Measurements from ENCODE around the gene PDE4D. TPM values are rescaled to one million over a fixed set of nuclear protein-coding genes. Genes with fewer than 3 reads are reported as not detected.

PDE4D gene
- total RNA-seq, 5 donors from 2014 or later (not counting 1 experiment from before 2014, with no cell fraction given), result 45.1 to 136 (median 64.9) TPM

GRCh38 chr5:59620535-59621212 is 272.9 kb downstream of the PDE4D start:
- Histone ChIP-seq H3K9me3 (no peaks in the 10 kb centered on the region), H3K4me3 (ENCODE audit: control insufficient read depth in 1 of 2, extremely low read depth in 1 of 2, low read length in 1 of 2) (no peak overlapping the region), H3K36me3 (ENCODE audit: control insufficient read depth in 2 of 2, extremely low read depth in 1 of 2, insufficient read depth in 1 of 2, low read length in 1 of 2) (no peaks in the 10 kb centered on the region), H3K27me3 (replicated peaks in 1 of 2; ENCODE audit: control insufficient read depth in 2 of 2, extremely low read depth in 1 of 2, insufficient read depth in 2 of 2, low read length in 1 of 2) (no peaks in the 10 kb centered on the region), H3K27ac (ENCODE audit: low read length) (no peak overlapping the region), H3K4me1 (ENCODE audit: control insufficient read depth in 1 of 2, extremely low read depth in 1 of 2, insufficient read depth in 2 of 2, low read length in 2 of 2) (no peaks in the 10 kb centered on the region)
- Mint-ChIP-seq H3K27me3 (peaks cover 0 to 7% of the 10 kb centered on the region in 2 donors), H3K4me3 (no peak overlapping the region), H3K27ac (no peak overlapping the region), H3K9me3 (peaks cover 0 to 4% (median 0%) of the 10 kb centered on the region in 3 donors), H3K4me1 (no peaks in the 10 kb centered on the region), H3K36me3 (no peaks in the 10 kb centered on the region)
- CTCF ChIA-PET, result interaction anchor here in 1 of 2 donors (0.5 kb wide), 1 partner anchor 142 kb away, joined by 3 read pairs; no protein-coding TSS in a partner anchor
- no peak for DNase-seq
- ATAC-seq (replicated peaks in 1 of 4), result no peak
- POLR2A ChIA-PET, result no interaction called here

GRCh38 chr5:59618644-59619043 is 274.9 kb downstream of the PDE4D start:
- DNase-seq (no peak), ATAC-seq (replicated peaks in 1 of 4) (no peak)
- H3K36me3 Mint-ChIP-seq, result no peaks in the 10 kb centered on the region
- peaks cover 0 to 7% of the 10 kb centered on the region in 2 donors for H3K27me3 Mint-ChIP-seq
- peaks cover 0 to 4% (median 0%) of the 10 kb centered on the region in 3 donors for H3K9me3 Mint-ChIP-seq
- no peaks in the 10 kb centered on the region for H3K4me1 Mint-ChIP-seq
- ChIA-PET POLR2A (no interaction called here), CTCF (no interaction called here)
- no peak overlapping the region for H3K4me3 ChIP-seq (ENCODE audit: control insufficient read depth in 1 of 2, extremely low read depth in 1 of 2, low read length in 1 of 2)
- H3K9me3 ChIP-seq, result no peaks in the 10 kb centered on the region
- no CpG with 5 or more reads among the region's 3 CpGs for WGBS (ENCODE audit: insufficient coverage)
- H3K36me3 ChIP-seq (ENCODE audit: control insufficient read depth in 2 of 2, extremely low read depth in 1 of 2, insufficient read depth in 1 of 2, low read length in 1 of 2), result no peaks in the 10 kb centered on the region
- H3K4me3 Mint-ChIP-seq, result no peak overlapping the region
- no peaks in the 10 kb centered on the region for H3K27me3 ChIP-seq (replicated peaks in 1 of 2; ENCODE audit: control insufficient read depth in 2 of 2, extremely low read depth in 1 of 2, insufficient read depth in 2 of 2, low read length in 1 of 2)
- no peak overlapping the region for H3K27ac ChIP-seq (ENCODE audit: low read length)
- no peak overlapping the region for H3K27ac Mint-ChIP-seq
- H3K4me1 ChIP-seq (ENCODE audit: control insufficient read depth in 1 of 2, extremely low read depth in 1 of 2, insufficient read depth in 2 of 2, low read length in 2 of 2), result no peaks in the 10 kb centered on the region

GRCh38 chr5:59617186-59617771 is 276.2 kb downstream of the PDE4D start:
- CTCF ChIA-PET, result no interaction called here
- Histone ChIP-seq H3K4me1 (ENCODE audit: control insufficient read depth in 1 of 2, extremely low read depth in 1 of 2, insufficient read depth in 2 of 2, low read length in 2 of 2) (no peaks in the 10 kb centered on the region), H3K4me3 (ENCODE audit: control insufficient read depth in 1 of 2, extremely low read depth in 1 of 2, low read length in 1 of 2) (no peak overlapping the region), H3K27ac (ENCODE audit: low read length) (no peak overlapping the region), H3K9me3 (no peaks in the 10 kb centered on the region), H3K27me3 (replicated peaks in 1 of 2; ENCODE audit: control insufficient read depth in 2 of 2, extremely low read depth in 1 of 2, insufficient read depth in 2 of 2, low read length in 1 of 2) (no peaks in the 10 kb centered on the region), H3K36me3 (ENCODE audit: control insufficient read depth in 2 of 2, extremely low read depth in 1 of 2, insufficient read depth in 1 of 2, low read length in 1 of 2) (no peaks in the 10 kb centered on the region)
- POLR2A ChIA-PET, result no interaction called here
- Mint-ChIP-seq H3K36me3 (no peaks in the 10 kb centered on the region), H3K4me3 (no peak overlapping the region), H3K27ac (no peak overlapping the region), H3K27me3 (peaks cover 0 to 3% of the 10 kb centered on the region in 2 donors), H3K9me3 (no peaks in the 10 kb centered on the region), H3K4me1 (no peaks in the 10 kb centered on the region)
- DNase-seq (no peak), ATAC-seq (replicated peaks in 1 of 4) (no peak)
- WGBS (ENCODE audit: insufficient coverage), result 93% methylated on average over 3 of the region's 9 CpGs

- no CpG with 5 or more reads among the region's 1 CpG for WGBS (ENCODE audit: insufficient coverage)
- no peaks in the 10 kb centered on the region for H3K9me3 Mint-ChIP-seq
- Histone ChIP-seq H3K9me3 (no peaks in the 10 kb centered on the region), H3K36me3 (ENCODE audit: control insufficient read depth in 2 of 2, extremely low read depth in 1 of 2, insufficient read depth in 1 of 2, low read length in 1 of 2) (no peaks in the 10 kb centered on the region), H3K27ac (ENCODE audit: low read length) (no peak overlapping the region), H3K27me3 (replicated peaks in 1 of 2; ENCODE audit: control insufficient read depth in 2 of 2, extremely low read depth in 1 of 2, insufficient read depth in 2 of 2, low read length in 1 of 2) (no peaks in the 10 kb centered on the region), H3K4me1 (ENCODE audit: control insufficient read depth in 1 of 2, extremely low read depth in 1 of 2, insufficient read depth in 2 of 2, low read length in 2 of 2) (no peaks in the 10 kb centered on the region), H3K4me3 (ENCODE audit: control insufficient read depth in 1 of 2, extremely low read depth in 1 of 2, low read length in 1 of 2) (no peak overlapping the region)
- no peak overlapping the region for H3K4me3 Mint-ChIP-seq
- peaks cover 0 to 3% of the 10 kb centered on the region in 2 donors for H3K27me3 Mint-ChIP-seq
- CTCF ChIA-PET, result no interaction called here
- H3K27ac Mint-ChIP-seq, result no peak overlapping the region
- H3K36me3 Mint-ChIP-seq, result no peaks in the 10 kb centered on the region
- ATAC-seq (replicated peaks in 1 of 4), result no peak
- H3K4me1 Mint-ChIP-seq, result no peaks in the 10 kb centered on the region
- POLR2A ChIA-PET, result no interaction called here
- DNase-seq, result no peak
These were observed 277.1 kb downstream of the PDE4D start for GRCh38 chr5:59616413-59616812.

- Histone ChIP-seq H3K9me3 (no peaks in the 10 kb centered on the region), H3K4me1 (ENCODE audit: control insufficient read depth in 1 of 2, extremely low read depth in 1 of 2, insufficient read depth in 2 of 2, low read length in 2 of 2) (no peaks in the 10 kb centered on the region), H3K27ac (ENCODE audit: low read length) (no peak overlapping the region), H3K36me3 (ENCODE audit: control insufficient read depth in 2 of 2, extremely low read depth in 1 of 2, insufficient read depth in 1 of 2, low read length in 1 of 2) (no peaks in the 10 kb centered on the region), H3K27me3 (replicated peaks in 1 of 2; ENCODE audit: control insufficient read depth in 2 of 2, extremely low read depth in 1 of 2, insufficient read depth in 2 of 2, low read length in 1 of 2) (no peaks in the 10 kb centered on the region), H3K4me3 (ENCODE audit: control insufficient read depth in 1 of 2, extremely low read depth in 1 of 2, low read length in 1 of 2) (no peak overlapping the region)
- ChIA-PET CTCF (no interaction called here), POLR2A (interaction anchor here in 1 of 2 donors (0.6 kb wide), 1 partner anchor 70 kb away, joined by 4 read pairs; no protein-coding TSS in a partner anchor)
- Mint-ChIP-seq H3K4me1 (no peaks in the 10 kb centered on the region), H3K4me3 (no peak overlapping the region), H3K27me3 (peaks cover 0 to 3% of the 10 kb centered on the region in 2 donors), H3K36me3 (no peaks in the 10 kb centered on the region), H3K27ac (no peak overlapping the region), H3K9me3 (no peaks in the 10 kb centered on the region)
- no CpG with 5 or more reads among the region's 1 CpG for WGBS (ENCODE audit: insufficient coverage)
- DNase-seq (no peak), ATAC-seq (replicated peaks in 1 of 4) (no peak)
These were observed 278.3 kb downstream of the PDE4D start for GRCh38 chr5:59615272-59615671.

- CTCF ChIA-PET, result no interaction called here
- no peak overlapping the region for H3K4me3 ChIP-seq (ENCODE audit: control insufficient read depth in 1 of 2, extremely low read depth in 1 of 2, low read length in 1 of 2)
- H3K4me1 Mint-ChIP-seq, result no peaks in the 10 kb centered on the region
- 17% methylated on average over 2 of the region's 4 CpGs for WGBS (ENCODE audit: insufficient coverage)
- POLR2A ChIA-PET, result no interaction called here
- H3K4me3 Mint-ChIP-seq, result no peak overlapping the region
- no peaks in the 10 kb centered on the region for H3K36me3 ChIP-seq (ENCODE audit: control insufficient read depth in 2 of 2, extremely low read depth in 1 of 2, insufficient read depth in 1 of 2, low read length in 1 of 2)
- DNase-seq, result no peak
- H3K27me3 Mint-ChIP-seq, result peaks cover 4 to 5% of the 10 kb centered on the region in 2 donors
- no peaks in the 10 kb centered on the region for H3K4me1 ChIP-seq (ENCODE audit: control insufficient read depth in 1 of 2, extremely low read depth in 1 of 2, insufficient read depth in 2 of 2, low read length in 2 of 2)
- ATAC-seq (replicated peaks in 1 of 4), result no peak
- H3K27me3 ChIP-seq (replicated peaks in 1 of 2; ENCODE audit: control insufficient read depth in 2 of 2, extremely low read depth in 1 of 2, insufficient read depth in 2 of 2, low read length in 1 of 2), result no peaks in the 10 kb centered on the region
- H3K36me3 Mint-ChIP-seq, result no peaks in the 10 kb centered on the region
- no peaks in the 10 kb centered on the region for H3K9me3 Mint-ChIP-seq
- H3K27ac ChIP-seq (ENCODE audit: low read length), result no peak overlapping the region
- H3K9me3 ChIP-seq, result no peaks in the 10 kb centered on the region
- no peak overlapping the region for H3K27ac Mint-ChIP-seq
These were observed 283.8 kb downstream of the PDE4D start for GRCh38 chr5:59609501-59610265.
